Measurements from ENCODE around the gene KRT79.

Gene KRT79

GRCh38 chr12:52838609-52839435, 4.7 kb upstream of the KRT79 start:
- no peak overlapping the region for H3K27ac ChIP-seq
- CTCF ChIA-PET = interaction anchor here (0.5 kb wide), 1 partner anchor 459 kb away, joined by 3 read pairs; no protein-coding TSS in a partner anchor
- POLR2A ChIA-PET (ENCODE audit: low non-redundant PET) = interaction anchor here (0.6 kb wide), 1 partner anchor 1143 kb away, joined by 3 read pairs; no protein-coding TSS in a partner anchor
- TF ChIP-seq, protein P1, sequence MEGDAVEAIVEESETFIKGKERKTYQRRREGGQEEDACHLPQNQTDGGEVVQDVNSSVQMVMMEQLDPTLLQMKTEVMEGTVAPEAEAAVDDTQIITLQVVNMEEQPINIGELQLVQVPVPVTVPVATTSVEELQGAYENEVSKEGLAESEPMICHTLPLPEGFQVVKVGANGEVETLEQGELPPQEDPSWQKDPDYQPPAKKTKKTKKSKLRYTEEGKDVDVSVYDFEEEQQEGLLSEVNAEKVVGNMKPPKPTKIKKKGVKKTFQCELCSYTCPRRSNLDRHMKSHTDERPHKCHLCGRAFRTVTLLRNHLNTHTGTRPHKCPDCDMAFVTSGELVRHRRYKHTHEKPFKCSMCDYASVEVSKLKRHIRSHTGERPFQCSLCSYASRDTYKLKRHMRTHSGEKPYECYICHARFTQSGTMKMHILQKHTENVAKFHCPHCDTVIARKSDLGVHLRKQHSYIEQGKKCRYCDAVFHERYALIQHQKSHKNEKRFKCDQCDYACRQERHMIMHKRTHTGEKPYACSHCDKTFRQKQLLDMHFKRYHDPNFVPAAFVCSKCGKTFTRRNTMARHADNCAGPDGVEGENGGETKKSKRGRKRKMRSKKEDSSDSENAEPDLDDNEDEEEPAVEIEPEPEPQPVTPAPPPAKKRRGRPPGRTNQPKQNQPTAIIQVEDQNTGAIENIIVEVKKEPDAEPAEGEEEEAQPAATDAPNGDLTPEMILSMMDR (conservative IDR thresholded peaks at IDR 0.05; ENCODE audit: low read depth) = no peak
- DNase-seq (ENCODE audit: low spot score) = no peak

- TF ChIP-seq, protein P1 (conservative IDR thresholded peaks at IDR 0.05; ENCODE audit: low read depth) = no peak
- no peak overlapping the region for H3K27ac ChIP-seq
- no peak for DNase-seq (ENCODE audit: low spot score)
- ChIA-PET POLR2A (ENCODE audit: low non-redundant PET) (no interaction called here), CTCF (interaction anchor here (0.5 to 0.7 kb wide), 2 partner anchors 33 to 458 kb away, joined by 3 read pairs; no protein-coding TSS in a partner anchor)
Measured at GRCh38 chr12:52837781-52838608, 3.9 kb upstream of the KRT79 start.

DNA sequence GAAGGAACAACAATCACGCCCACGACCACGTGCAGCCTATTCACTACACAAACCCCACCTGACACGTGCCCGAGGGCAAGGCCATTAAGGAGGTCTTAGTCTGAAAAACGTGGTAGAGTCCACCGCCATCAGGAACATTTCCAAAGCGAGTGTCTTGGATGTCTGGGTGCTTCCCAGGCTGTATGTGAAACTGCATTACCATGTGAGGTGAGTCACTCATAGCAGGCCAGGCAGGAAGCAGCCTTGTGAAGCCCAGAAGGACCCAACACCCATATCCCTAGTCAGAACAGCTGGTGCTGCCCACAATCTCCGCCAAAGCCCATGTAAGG, 3.3 kb upstream of the KRT79 start:
- TF ChIP-seq, protein P1 (conservative IDR thresholded peaks at IDR 0.05; ENCODE audit: low read depth) = no peak
- CTCF ChIA-PET = interaction anchor here (0.7 kb wide), 1 partner anchor 33 kb away, joined by 3 read pairs; no protein-coding TSS in a partner anchor
- no peak overlapping the region for H3K27ac ChIP-seq
- DNase-seq (ENCODE audit: low spot score) = peak; percentile 70
- POLR2A ChIA-PET (ENCODE audit: low non-redundant PET) = no interaction called here

- H3K27ac ChIP-seq = no peak overlapping the region
- TF ChIP-seq, protein P1 (conservative IDR thresholded peaks at IDR 0.05; ENCODE audit: low read depth) = no peak
- DNase-seq (ENCODE audit: low spot score) = no peak
- POLR2A ChIA-PET (ENCODE audit: low non-redundant PET) = no interaction called here
- CTCF ChIA-PET = interaction anchor here (0.6 to 0.7 kb wide), 2 partner anchors 29 to 703 kb away, joined by 3 read pairs; no protein-coding TSS in a partner anchor
Measured at GRCh38 chr12:52836491-52837412, 2.6 kb upstream of the KRT79 start.

DNA sequence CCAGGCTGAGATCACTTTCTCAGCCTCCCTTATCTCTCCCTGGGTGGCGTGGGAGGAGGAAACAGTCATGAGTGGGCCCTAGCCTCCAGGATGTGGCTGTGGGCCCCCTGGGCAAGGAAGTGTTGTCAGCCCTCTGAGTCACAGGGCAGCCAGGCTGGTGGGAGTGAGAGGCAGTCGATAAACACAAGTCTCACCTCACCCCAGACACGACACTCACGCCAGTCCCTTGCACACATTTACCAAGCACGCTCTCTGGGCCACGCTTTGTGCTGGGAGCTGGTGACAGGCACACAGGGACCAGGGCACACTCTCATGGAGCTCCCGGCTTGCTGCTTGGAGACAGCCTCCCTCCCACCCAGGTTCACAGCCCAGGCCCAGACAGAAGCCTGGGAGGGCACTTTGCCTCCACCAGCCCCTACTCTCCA, 1.9 kb upstream of the KRT79 start:
- no peak overlapping the region for H3K27ac ChIP-seq
- TF ChIP-seq, protein P1 (conservative IDR thresholded peaks at IDR 0.05; ENCODE audit: low read depth) = no peak
- CTCF ChIA-PET = no interaction called here
- no peak for DNase-seq (ENCODE audit: low spot score)
- POLR2A ChIA-PET (ENCODE audit: low non-redundant PET) = no interaction called here
